RPMI7951 (cell line): ENCODE results near the gene OSBPL5. TPM values are rescaled to one million over a fixed set of nuclear protein-coding genes. Genes with fewer than 3 reads are reported as not detected.

Experiments
- DNase-seq: peaks from one replicate; pipeline ENCODE4 v3.0.0-alpha.2; 2012; ENCODE audit warnings: low read depth
- total RNA-seq: library from RNA; depleted of rRNA; stranded (reverse); fragments of >200 nt; shearing (Covaris generic); gene quantifications from 2 replicates; pipeline ENCODE4 v1.2.3, GENCODE V29; 2014; rRNA removed

Gene OSBPL5
- total RNA-seq, 1 experiment from 2014 or later, result 25.2 TPM

DNA sequence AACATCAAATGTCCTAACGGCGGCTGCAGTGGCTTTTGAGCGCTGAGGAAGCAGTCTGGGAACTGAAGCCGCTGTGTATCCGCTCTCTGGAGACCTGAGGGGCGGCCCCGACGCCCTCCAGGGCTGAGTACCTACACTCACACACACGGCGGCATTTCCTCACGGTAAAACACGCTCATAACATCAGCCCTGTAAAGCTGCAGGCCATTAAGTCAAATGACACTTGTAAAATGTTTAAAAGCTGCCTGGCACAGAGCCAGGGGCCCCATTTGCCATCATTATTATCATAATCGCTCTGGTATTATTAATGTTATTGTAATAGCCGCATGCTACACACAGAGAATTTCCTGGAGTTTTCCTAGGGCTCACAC lies 113.0 kb downstream of the OSBPL5 start:
- DNase-seq, result no peak

DNA sequence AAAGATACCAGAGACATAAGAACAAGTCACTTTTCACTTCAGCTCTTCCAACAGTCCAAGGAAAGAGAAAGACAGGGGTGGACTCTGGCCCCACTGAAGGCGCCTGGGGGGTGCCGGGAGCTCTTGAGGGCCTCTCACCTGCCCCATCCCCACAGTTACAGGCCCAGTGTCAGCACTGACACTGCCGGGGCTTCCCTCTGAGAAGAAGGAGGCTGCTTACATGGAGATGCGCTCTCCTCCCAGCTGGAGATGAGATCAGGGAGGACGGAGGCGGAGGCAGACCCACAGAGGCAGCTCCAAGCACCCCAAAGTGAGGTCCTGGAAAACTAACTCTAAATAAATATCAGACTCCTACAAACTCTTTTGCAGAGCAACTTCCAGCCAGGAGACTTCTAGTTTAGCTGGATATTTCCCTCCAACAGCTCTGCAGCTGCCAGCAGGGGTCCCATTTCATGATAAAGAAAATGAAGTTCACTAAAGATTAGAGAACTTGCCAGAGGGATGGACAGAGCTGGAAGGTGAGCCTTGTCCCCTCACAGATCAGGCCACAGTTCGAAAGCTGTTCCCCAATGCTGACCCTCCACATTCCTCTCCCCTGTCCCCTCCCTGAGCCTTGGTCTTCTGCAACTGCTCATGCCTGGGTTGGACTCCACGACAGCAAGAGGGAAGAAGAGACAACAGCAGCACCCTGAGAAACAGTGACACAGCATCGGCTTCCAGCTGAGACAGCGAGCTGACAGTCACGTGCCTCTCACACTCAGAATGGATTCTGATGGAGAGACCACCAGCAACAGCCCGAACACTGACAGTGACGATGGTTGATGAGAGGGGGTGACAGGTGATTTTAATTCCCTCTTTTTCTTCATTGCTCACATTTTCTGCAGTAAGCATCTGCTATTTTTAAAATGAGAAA lies 113.7 kb downstream of the OSBPL5 start:
- DNase-seq, result no peak

GRCh38 chr11:3050386-3051195 lies 114.5 kb downstream of the OSBPL5 start:
- DNase-seq, result no peak

- peak; percentile 97 for DNase-seq
These were observed 115.5 kb downstream of the OSBPL5 start for GRCh38 chr11:3049430-3050243.

- DNase-seq, result no peak
These were observed 117.5 kb downstream of the OSBPL5 start for GRCh38 chr11:3047637-3048036.

DNA sequence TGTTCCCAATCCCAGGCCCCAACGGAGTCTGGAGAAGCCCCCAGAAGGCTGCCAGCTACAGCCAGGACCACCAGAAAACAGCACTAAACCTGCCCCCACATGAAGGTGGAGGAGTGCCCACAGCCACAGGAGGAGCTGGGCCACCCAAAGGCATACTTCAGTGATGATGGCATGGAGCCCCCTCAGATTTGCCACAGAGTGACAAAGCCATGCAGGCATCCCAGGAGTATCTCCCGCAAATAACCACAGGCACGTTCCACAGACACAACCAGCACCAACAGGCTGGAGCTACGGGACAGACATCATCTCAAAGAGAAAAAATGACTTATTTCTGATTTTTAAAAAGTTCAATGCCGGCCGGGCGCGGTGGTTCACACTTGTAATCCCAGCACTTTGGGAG lies 118.5 kb downstream of the OSBPL5 start:
- no peak for DNase-seq

DNA sequence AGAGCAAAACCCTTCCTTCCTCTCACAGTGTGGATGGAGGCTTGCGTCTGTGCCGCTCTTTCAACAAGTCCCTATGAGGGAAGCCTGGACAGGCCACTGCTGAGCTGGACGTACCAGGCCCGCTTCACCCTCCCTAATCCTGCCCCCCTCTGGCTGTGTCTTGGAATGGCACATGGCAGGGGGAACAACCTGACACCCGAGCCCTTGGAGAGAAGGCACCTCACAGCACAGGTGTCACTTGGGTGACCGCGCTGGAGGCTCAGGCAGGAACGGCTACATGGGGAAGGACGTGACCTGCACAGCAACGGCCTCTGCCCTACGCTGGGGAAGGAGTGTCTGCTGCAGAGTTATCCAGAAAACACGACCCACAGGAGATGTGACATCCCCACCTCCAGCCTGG lies 118.9 kb downstream of the OSBPL5 start:
- DNase-seq, result no peak

GRCh38 chr11:3044915-3045314 lies 120.2 kb downstream of the OSBPL5 start:
- DNase-seq, result no peak

GRCh38 chr11:3044004-3044403 lies 121.1 kb downstream of the OSBPL5 start:
- DNase-seq, result peak; percentile 52

DNA sequence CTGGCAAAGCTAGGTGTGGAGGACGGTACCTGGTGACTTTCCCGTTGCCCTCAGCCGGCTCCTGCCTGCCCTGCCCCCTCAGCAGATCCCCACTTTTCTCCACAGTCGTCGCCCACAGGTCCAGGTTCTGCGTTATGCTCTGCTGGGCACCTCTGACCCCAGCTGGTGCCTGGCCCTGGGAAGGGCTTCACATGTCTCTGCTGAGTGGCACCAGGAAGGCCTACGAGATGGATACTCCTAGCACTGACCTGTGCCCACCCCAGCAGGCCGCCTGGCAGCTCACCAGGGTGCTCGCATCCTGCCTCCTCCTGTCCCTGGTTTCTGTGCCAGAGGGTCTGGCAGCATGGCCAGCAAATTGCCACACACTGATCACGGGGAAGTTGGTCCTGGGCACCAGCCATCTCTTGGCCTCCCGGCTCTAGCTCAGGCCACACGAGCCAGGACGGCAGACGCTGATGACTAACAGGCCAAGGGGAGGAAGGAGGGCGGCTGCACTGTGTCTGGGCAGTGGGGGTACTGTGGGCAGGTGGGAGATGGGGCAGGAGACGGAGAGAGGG lies 121.7 kb downstream of the OSBPL5 start:
- DNase-seq, result peak; percentile 64

DNA sequence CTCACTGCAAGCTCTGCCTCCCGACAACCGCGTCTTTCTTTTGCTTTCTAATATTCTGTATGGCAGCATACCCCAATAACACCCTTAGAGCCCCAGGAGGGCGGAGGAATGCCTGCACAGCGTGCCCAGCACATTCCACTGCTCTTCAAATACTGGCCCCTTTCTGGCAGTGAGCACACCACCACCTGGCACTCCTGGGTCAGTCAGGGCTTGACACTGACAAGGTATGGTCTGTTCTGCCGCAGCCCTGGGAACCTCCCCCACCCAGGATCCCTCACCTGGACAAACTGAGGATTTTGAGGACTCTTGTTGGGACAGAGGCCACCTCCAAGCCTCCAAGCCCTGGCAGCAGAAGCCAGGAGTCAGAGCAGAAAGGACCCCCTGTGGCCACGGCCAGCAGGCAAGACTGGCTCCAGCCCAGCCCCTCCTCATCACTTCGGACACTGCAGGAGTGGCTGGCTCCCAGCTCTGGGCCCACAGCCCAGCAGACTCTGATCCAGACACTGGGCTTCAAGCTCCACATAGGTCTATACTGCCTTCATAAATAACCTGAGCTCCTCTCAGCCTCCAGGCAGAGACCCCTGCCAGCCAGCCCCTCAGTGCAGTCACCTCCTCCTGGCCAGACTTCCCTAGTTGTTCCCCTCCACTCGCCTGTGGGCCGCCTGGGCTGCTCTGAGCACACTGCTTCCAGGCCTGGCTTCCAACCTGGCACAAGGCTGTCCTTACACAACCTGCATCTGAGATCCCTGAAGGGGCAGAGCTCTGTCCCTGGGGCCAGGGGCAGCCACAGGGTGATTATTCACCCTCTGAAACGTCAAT lies 122.4 kb downstream of the OSBPL5 start:
- DNase-seq, result no peak

- DNase-seq, result no peak
These were observed 123.2 kb downstream of the OSBPL5 start for GRCh38 chr11:3041699-3042441.

DNA sequence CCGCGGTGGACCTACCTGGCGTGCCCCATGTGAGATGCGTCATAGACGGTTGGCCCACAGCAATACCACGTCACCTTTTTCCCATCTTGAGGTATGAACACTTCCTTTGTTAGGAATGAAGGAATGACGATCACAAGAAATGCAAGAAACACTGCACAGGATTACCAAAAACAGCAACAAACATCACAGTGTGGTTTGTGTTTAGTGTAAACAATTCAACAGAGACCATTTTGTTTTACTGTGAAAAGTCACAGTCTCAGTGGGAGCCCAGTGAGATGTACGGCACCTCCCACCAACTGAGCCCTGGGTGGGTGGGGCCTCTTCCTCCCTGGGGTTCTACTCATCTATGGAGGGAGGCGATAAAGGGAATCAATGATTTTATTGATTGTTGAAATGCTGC lies 124.2 kb downstream of the OSBPL5 start:
- DNase-seq, result no peak

DNA sequence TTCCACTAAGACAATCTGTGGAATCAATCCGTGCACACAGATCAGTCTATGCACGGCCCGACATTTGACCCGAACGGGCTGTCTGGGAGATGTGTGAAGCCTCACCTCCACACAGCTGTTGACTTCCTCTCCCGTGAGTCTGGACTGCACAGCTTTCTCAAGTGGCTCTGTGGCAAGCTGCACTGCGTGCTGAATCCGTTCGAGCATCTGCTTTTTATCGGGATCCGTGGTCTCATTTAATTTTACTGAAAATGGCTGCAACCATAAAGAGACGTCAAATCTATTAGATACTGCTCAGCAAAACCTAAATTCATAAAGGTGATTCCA lies 127.2 kb downstream of the OSBPL5 start:
- DNase-seq, result no peak

Other genes starting within 250 kb of the OSBPL5 start
- gene PHLDA2, start 235.9 kb downstream of the OSBPL5 start, total RNA-seq, result 26.9 and 28.0 TPM in 2 replicates
- 81.1 and 90.2 TPM in 2 replicates for gene NAP1L4, start 173.0 kb downstream of the OSBPL5 start, total RNA-seq
- gene CARS1, start 107.9 kb downstream of the OSBPL5 start, total RNA-seq, result 44.3 and 50.8 TPM in 2 replicates
- gene MRGPRG, start 53.5 kb upstream of the OSBPL5 start, total RNA-seq, result not detected in 2 replicates
- gene MRGPRE, start 67.1 kb upstream of the OSBPL5 start, total RNA-seq, result not detected in 2 replicates
- gene ZNF195, start 213.8 kb upstream of the OSBPL5 start, total RNA-seq, result 14.5 and 18.4 TPM in 2 replicates